ENCODE data around the gene PLCXD3.

PLCXD3 gene

DNA sequence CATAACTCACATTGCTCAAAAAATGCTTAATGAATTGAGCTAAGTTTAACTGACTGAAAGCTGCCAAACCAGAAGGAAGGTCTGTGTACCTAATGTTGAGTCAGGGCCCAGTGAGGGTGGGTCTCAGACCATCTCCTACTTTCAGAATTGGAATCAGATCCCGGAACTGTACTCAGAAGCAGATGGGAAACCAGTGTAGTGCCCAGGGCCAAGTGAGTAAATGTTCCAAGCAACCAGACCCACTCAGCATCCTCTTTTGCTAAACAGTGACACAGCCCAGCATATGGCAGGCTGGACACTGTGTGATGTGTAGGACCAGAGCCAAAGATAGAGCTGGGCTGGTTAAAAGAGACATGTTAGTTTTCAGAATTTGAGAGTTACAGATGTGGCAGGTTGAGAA, 94.1 kb downstream of the PLCXD3 start:
- no peak overlapping the region for H3K4me3 ChIP-seq (ENCODE audit: low read depth, low read length)
- TF ChIP-seq, protein P1, sequence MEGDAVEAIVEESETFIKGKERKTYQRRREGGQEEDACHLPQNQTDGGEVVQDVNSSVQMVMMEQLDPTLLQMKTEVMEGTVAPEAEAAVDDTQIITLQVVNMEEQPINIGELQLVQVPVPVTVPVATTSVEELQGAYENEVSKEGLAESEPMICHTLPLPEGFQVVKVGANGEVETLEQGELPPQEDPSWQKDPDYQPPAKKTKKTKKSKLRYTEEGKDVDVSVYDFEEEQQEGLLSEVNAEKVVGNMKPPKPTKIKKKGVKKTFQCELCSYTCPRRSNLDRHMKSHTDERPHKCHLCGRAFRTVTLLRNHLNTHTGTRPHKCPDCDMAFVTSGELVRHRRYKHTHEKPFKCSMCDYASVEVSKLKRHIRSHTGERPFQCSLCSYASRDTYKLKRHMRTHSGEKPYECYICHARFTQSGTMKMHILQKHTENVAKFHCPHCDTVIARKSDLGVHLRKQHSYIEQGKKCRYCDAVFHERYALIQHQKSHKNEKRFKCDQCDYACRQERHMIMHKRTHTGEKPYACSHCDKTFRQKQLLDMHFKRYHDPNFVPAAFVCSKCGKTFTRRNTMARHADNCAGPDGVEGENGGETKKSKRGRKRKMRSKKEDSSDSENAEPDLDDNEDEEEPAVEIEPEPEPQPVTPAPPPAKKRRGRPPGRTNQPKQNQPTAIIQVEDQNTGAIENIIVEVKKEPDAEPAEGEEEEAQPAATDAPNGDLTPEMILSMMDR (IDR thresholded peaks at IDR 0.05; ENCODE audit: low read depth, low read length, missing control alignments): no peak
- DNase-seq (ENCODE audit: low read depth): no peak

DNA sequence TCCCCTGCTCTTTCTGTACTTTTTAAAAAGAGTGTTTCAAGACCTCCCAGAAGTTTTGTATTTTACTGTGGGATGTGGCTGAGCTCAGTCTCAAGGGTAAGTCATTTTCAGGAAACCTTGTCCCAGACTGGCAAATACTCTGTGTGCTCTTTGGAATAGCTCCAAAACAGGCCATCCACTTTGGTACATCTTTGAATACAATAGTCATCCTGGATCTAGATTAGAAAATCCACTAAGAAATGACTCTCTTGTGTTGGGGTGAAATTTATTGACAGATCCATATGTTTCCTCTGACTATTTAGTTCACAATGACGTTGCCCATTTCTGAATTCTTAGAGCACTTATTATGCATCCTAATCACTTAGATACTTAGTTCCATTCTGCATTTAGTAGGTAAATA, 95.2 kb downstream of the PLCXD3 start:
- TF ChIP-seq, protein P1 (IDR thresholded peaks at IDR 0.05; ENCODE audit: low read depth, low read length, missing control alignments): no peak

DNA sequence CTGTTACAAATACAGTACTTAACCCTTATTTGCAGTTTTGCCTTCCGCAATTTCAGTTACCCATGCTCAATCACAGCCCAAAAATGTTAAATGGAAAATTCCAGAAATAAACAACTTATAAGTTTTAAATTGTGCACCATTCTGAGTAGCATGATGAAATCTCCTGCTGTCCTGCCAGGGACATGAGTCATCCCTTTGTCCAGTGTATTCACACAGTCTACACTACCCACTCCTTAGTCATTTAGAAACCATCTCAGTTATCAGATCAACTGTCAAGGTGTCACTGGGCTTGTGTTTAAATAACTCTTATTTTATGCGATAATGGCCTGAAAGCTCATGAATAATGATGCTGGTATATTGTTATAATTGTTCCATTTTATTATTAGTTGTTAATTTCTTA, 95.8 kb downstream of the PLCXD3 start:
- no peak for DNase-seq (ENCODE audit: low read depth)
- TF ChIP-seq, protein P1 (IDR thresholded peaks at IDR 0.05; ENCODE audit: low read depth, low read length, missing control alignments): no peak
- no peak overlapping the region for H3K4me3 ChIP-seq (ENCODE audit: low read depth, low read length)

More for the DNA sequence above, 95.2 kb downstream of the PLCXD3 start:
- H3K4me3 ChIP-seq (ENCODE audit: low read depth, low read length): no peak overlapping the region
- no peak for DNase-seq (ENCODE audit: low read depth)

DNA sequence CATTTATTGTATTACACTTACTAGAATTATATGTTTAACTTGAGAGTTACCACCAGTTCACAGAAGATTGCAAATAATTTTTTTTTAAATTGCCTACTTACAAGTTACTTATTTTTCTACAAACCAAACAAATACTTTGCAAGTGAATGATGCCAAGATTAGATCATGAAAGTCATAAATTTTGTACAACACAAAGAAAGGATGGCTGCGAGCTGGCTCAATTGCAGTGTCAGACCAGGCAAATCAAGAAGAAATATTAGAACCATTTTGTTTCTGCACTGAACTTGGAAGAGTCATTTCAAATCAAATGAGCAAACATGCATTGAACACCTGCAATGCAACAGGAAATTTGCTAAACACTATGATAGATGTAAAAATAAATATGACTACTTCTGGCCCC, 97.3 kb downstream of the PLCXD3 start:
- TF ChIP-seq, protein P1 (IDR thresholded peaks at IDR 0.05; ENCODE audit: low read depth, low read length, missing control alignments): no peak
- H3K4me3 ChIP-seq (ENCODE audit: low read depth, low read length): no peak overlapping the region
- DNase-seq (ENCODE audit: low read depth): no peak

DNA sequence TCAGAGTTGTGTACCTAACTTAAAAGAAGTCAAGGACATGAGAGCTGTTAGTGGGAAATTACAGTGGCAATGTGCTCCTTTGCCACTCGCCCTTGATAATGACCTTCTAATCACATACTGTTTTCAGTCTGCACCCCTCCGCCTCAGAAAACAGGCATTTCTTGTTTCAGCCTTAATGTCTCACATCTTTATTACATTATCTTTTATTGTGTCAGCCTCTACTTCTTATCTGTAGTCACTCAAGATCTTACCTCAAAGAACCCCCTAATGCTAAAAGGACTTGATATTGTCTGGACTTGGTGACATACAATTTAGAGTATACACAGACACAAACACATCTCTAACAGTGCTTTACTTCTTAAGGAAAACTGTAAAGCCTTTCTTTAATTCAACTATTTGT, 97.9 kb downstream of the PLCXD3 start:
- no peak overlapping the region for H3K4me3 ChIP-seq (ENCODE audit: low read depth, low read length)
- TF ChIP-seq, protein P1 (IDR thresholded peaks at IDR 0.05; ENCODE audit: low read depth, low read length, missing control alignments): no peak
- no peak for DNase-seq (ENCODE audit: low read depth)

DNA sequence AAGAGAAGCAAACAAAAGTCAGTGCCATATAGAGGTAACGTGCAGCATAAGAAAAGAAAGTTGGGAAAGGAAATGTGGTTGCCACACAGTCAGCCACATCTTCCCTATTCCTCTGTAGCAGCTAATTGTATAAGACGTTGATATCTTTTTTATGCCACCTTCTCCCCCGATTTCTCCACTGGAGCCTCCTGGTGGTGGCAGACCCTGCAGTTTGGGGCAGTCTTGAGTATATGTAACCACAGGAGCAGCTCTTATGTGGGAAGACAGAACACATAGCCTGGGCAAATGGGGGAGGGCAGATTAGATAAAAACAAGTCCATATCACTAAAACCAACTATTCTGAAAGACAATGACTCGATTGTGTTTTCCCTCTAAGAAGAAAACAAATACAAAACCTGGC, 99.7 kb downstream of the PLCXD3 start:
- H3K4me3 ChIP-seq (ENCODE audit: low read depth, low read length): no peak overlapping the region
- DNase-seq (ENCODE audit: low read depth): no peak
- TF ChIP-seq, protein P1 (IDR thresholded peaks at IDR 0.05; ENCODE audit: low read depth, low read length, missing control alignments): no peak

DNA sequence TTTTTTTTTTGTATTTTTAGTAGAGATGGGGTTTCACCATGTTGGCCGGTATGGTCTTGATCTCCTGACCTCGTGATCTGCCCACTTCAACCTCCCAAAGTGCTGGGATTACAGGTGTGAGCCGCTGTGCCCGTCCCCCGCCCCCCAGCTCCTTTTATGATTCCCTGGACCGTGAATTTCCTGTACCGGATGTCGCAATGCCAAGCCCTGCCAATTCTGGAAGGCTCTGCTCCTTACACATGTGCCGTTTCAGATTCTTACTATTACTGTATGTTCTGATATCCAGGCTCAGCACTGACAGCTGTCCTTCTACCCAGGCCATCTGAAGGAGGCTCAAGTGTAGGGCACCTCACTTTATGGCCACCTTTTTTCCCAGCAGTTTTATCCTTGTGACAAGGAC, 100.1 kb downstream of the PLCXD3 start:
- H3K4me3 ChIP-seq (ENCODE audit: low read depth, low read length): no peak overlapping the region
- TF ChIP-seq, protein P1 (IDR thresholded peaks at IDR 0.05; ENCODE audit: low read depth, low read length, missing control alignments): no peak
- no peak for DNase-seq (ENCODE audit: low read depth)

All from GM12864 (cell line).